Kidney (tissue), 14 donors: ENCODE results near the gene ERCC8. TPM values are rescaled to one million over a fixed set of nuclear protein-coding genes. Genes with fewer than 3 reads are reported as not detected.

ENCODE experiments used
- DNase-seq, 5 donors: peaks; one replicate each; pipeline ENCODE4 v3.0.0-alpha.2; 2013 to 2020
- FAIRE-seq: peaks from 2 replicates; lab custom pipeline; 2012; peaks lifted over from hg19 to GRCh38; lab: Jason Lieb, UNC
- H3K27ac ChIP-seq, 2 donors: one replicate each; pipeline ENCODE4 v1.7.0; 2013; ENCODE audit warnings: low read depth in 2 of 2, low read length in 2 of 2, inconsistent platforms in 1 of 2
- H3K27me3 ChIP-seq: one replicate; pipeline ENCODE4 v1.7.1; 2013; ENCODE audit warnings: low read length, inconsistent platforms; ENCODE audit not compliant: control insufficient read depth, insufficient read depth
- H3K36me3 ChIP-seq, 3 donors: one replicate each; pipeline versions ENCODE4 v1.7.0 to v1.7.1; 2013; ENCODE audit warnings: low read length in 3 of 3, control low read depth in 1 of 3, inconsistent platforms in 1 of 3; ENCODE audit not compliant: insufficient read depth in 3 of 3, control insufficient read depth in 2 of 3
- H3K4me1 ChIP-seq, 3 donors: one replicate each; pipeline versions ENCODE4 v1.7.0 to v1.7.1; 2013; ENCODE audit warnings: low read length in 3 of 3, inconsistent platforms in 1 of 3, low read depth in 1 of 3; ENCODE audit not compliant: control insufficient read depth in 2 of 3, insufficient read depth in 2 of 3
- H3K4me3 ChIP-seq, 3 donors: one replicate each; pipeline versions ENCODE4 v1.7.0 to v1.8.1; 2013; ENCODE audit warnings: low read length in 3 of 3, control low read depth in 1 of 3, inconsistent platforms in 1 of 3
- H3K9ac ChIP-seq, 3 donors: one replicate each; pipeline versions ENCODE4 v1.7.0 to v1.7.1; 2013; ENCODE audit warnings: low read length in 3 of 3, control low read depth in 1 of 3, inconsistent platforms in 1 of 3
- H3K9me3 ChIP-seq, 3 donors: one replicate each; pipeline versions ENCODE4 v1.7.0 to v1.7.1; 2013; ENCODE audit warnings: low read length in 3 of 3, control low read depth in 1 of 3, inconsistent platforms in 1 of 3; ENCODE audit not compliant: control insufficient read depth in 2 of 3, insufficient read depth in 1 of 3
- CTCF ChIP-seq: IDR thresholded peaks from 3 replicates; pipeline ENCODE4 v1.5.1; 2012; ENCODE audit warnings: mild to moderate bottlenecking, moderate library complexity, borderline replicate concordance; ENCODE audit not compliant: insufficient read depth; ENCODE audit errors: extremely low read depth
- intact Hi-C: fragments of 100-400 bp; cut with DNase I; formaldehyde crosslinking; loops from one replicate; pipeline ENCODE4 v1.11.1; 2022
- polyA plus RNA-seq: library from polyadenylated mRNA; stranded (reverse); fragments of 350-450 nt; fragmentation: Illumina TruSeq; extraction: RNeasy Lipid Tissue Mini Kit (QIAGEN cat#74804); gene quantifications from one replicate; pipeline ENCODE4 v1.2.3, GENCODE V29; 2014; ENCODE audit warnings: low read depth, low replicate concordance; ENCODE audit not compliant: insufficient read depth
- total RNA-seq: library from RNA; stranded (reverse); fragmentation: NEBNext Ultra II Directional; extraction: Animal tissue kit (Norgen Biotek cat#: 25700); gene quantifications from one replicate; pipeline ENCODE4 v1.2.1, GENCODE V29; 2021
- donor health status: control.
- donor health status: control.
- donor health status: control.
- donor health status: control.
- donor health status: control.
- donor health status: DM: yes; HTN: yes; CAD: no.
- donor health status: Normal renal cell carcinoma (clear cell type).

The ERCC8 gene
- total and polyA plus RNA-seq, 2 donors from 2014 or later = 6.6 to 11.5 TPM

GRCh38 chr5:60961685-60962084 is 16.8 kb upstream of the ERCC8 start:
- intact Hi-C loops = no loop called here
- H3K9me3 ChIP-seq = peaks cover 2 to 3% (median 2%) of the 10 kb centered on the region in 3 donors
- H3K4me1 ChIP-seq = no peaks in the 10 kb centered on the region
- H3K27ac ChIP-seq = no peak overlapping the region
- TF ChIP-seq CTCF = no peak
- H3K4me3 ChIP-seq = no peak overlapping the region
- H3K36me3 ChIP-seq = no peaks in the 10 kb centered on the region
- no peak for DNase-seq
- FAIRE-seq = peak; percentile 30
- no peaks in the 10 kb centered on the region for H3K27me3 ChIP-seq
- H3K9ac ChIP-seq = no peak overlapping the region

GRCh38 chr5:60960591-60960990 is 15.7 kb upstream of the ERCC8 start:
- TF ChIP-seq CTCF = peak; percentile 31
- H3K36me3 ChIP-seq = no peaks in the 10 kb centered on the region
- FAIRE-seq (peak; percentile 59), DNase-seq (peak in 2 of 5 donors; percentile 16 to 22)
- H3K27me3 ChIP-seq = no peaks in the 10 kb centered on the region
- no peak overlapping the region for H3K9ac ChIP-seq
- no peaks in the 10 kb centered on the region for H3K4me1 ChIP-seq
- H3K27ac ChIP-seq = no peak overlapping the region
- intact Hi-C loops = no loop called here
- no peak overlapping the region for H3K4me3 ChIP-seq
- no peaks in the 10 kb centered on the region for H3K9me3 ChIP-seq

GRCh38 chr5:60959156-60959555 is 14.3 kb upstream of the ERCC8 start:
- no peak for TF ChIP-seq CTCF
- Histone ChIP-seq H3K27ac (no peak overlapping the region), H3K9ac (no peak overlapping the region), H3K36me3 (no peaks in the 10 kb centered on the region), H3K27me3 (no peaks in the 10 kb centered on the region), H3K4me3 (no peak overlapping the region), H3K4me1 (no peaks in the 10 kb centered on the region), H3K9me3 (peaks cover 0 to 9% (median 0%) of the 10 kb centered on the region in 3 donors)
- DNase-seq (peak in 2 of 5 donors; percentile 5 to 24), FAIRE-seq (peak; percentile 98)
- intact Hi-C loops = no loop called here

- Histone ChIP-seq H3K4me1 (no peaks in the 10 kb centered on the region), H3K36me3 (no peaks in the 10 kb centered on the region), H3K9me3 (peaks cover 0 to 9% (median 0%) of the 10 kb centered on the region in 3 donors), H3K27me3 (no peaks in the 10 kb centered on the region), H3K9ac (no peak overlapping the region), H3K27ac (no peak overlapping the region), H3K4me3 (no peak overlapping the region)
- intact Hi-C loops = no loop called here
- no peak for DNase-seq
- FAIRE-seq = no peak
- no peak for TF ChIP-seq CTCF
These were observed 13.8 kb upstream of the ERCC8 start for GRCh38 chr5:60958712-60959111.
